HL-60/S4 (cell line): Measurements from ENCODE around the gene NAGPA.
"Not testable (repeated sequence)": the region's sequence is repeated elsewhere in the genome, so short reads cannot be mapped to it uniquely, and the experiment has no call there.

Experiments
- in situ Hi-C: fragments of 300-500 bp; cut with MboI; formaldehyde crosslinking; loops from 2 replicates; pipeline ENCODE4 v1.14.3; 2022; ENCODE audit warnings: low sequenced_read_pairs

NAGPA gene

DNA sequence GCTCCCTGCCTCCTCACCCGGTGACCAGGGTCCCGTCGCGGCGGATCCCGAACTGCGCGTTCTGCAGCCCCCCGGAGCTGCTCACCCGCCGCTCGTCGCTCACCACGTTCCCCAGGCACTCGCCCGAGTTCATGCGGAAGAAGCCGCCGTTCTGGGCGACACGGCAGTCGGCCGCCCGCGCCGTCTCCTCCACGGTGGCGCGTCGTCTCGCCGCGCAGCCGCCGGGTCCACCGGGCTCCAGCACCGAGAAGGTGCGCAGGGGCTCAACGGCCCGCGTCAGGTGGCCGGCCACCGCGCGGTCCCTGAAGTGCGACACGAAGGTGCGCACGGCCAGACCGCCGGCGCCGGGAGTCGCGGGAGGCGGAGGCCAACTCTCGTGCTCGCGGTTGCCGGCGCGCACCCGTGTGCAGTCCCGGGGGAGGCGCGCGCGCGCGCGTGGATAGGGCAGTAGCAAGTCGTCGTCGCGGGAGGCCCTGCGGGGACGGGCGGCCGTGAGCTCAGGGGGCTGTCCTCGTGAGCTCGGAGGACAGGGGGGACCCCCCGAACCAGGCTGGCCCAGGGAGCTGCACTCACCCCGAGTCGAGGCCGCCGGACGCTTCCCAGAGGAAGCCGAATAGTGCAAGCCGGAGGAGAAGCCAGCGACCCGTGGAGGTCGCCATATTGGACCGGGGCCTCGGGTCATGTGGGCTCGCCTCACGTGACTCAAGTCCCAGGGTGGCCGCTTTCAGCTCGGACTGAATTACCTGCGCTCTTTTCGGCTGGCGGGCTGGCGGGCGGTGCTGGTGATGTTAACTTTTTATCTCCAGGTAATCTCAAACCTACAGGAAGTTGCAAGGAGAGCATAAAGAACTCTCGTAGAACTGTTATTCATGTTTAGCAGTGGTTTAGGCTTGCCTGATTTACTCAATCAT lies at the start of gene NAGPA:
TSS of gene NAGPA (minus strand) at position 680 of the 911 bp plus-strand sequence. CDS start at position 659, 21 bp downstream.
- in situ Hi-C loops: no loop called here

DNA sequence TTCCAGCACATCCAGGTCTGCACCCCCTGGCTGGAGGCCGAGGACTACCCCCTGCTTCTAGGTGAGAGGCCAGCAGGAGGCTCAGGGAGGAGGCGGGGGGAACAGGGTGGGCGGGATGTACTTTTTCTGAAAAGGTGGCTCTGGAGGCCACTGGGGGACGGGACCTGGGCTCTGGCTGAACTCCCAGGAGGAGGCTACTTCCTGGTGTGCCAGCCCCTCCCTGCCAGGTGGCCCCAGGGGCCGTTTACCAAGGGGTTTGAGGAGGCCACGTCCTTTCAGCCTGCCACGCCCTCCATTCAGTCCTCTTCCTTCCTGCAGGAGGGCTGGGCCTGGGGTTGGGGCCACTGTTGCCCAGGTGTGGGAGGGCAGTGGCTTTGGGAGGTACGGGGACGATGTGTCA lies 47.3 kb upstream of the NAGPA start:
- in situ Hi-C loops: not testable (repeated sequence)

DNA sequence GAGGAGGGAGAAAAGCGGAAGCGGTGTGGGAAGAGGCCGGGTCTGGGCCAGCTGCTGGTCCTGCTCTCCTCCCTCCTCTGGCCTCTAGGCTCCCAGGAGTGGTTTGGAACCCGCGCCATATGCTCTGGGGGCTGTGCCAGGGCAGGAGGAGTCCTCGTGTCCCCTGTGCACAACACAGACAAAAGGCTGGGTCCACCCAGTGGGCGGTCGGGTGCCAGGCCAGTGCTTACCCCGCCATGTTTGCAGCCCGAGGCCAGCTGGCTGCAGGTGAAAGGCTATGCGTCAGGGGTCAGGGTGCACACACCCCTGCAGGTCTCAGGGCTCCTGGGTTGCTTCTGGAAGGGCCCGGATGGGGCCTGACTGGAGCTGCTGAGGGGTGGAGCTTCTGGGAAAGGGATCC lies 46.7 kb upstream of the NAGPA start:
- in situ Hi-C loops: not testable (repeated sequence)

- in situ Hi-C loops: no loop called here
Measured at GRCh38 chr16:5078626-5079025, 44.9 kb upstream of the NAGPA start.

DNA sequence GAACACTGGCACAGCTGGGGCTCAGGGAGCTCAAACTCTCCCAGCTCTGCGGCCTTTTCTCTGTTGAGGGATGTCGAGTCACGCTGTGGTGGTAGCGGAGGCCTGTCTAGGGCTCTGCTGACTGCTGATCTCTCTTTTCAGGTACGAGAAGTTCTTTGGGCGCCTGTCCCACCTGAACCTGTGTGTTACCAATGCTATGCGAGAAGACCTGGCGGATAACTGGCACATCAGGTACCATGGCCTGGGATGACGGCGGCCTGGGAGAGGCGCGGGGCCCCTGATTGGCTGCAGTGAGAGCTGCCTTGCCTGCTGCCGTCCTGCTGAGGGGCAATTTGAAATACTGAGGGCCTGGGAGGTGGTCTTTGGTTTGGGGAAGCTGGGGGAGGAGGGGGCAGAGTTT lies 43.6 kb upstream of the NAGPA start:
- in situ Hi-C loops: no loop called here

GRCh38 chr16:5075637-5076036 lies 41.9 kb upstream of the NAGPA start:
- in situ Hi-C loops: no loop called here

GRCh38 chr16:5073771-5074170 lies 40.0 kb upstream of the NAGPA start:
- in situ Hi-C loops: not testable (repeated sequence)

DNA sequence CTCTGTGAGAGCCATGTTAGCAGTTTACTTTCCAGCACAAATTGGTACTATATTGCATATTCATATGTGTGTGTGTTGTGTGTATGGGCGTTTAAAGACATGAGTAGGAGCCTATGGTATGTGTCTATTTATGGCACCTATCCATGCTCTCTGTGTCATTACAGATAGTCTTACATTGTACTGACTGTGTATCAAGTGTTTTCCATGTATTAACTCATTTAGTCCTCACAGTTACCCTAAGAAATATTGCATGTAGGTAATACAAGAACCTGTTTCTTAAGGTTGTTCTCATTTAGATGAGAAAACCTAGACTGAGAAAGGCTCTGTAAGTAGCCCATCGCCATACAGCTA lies 39.5 kb upstream of the NAGPA start:
- in situ Hi-C loops: no loop called here

DNA sequence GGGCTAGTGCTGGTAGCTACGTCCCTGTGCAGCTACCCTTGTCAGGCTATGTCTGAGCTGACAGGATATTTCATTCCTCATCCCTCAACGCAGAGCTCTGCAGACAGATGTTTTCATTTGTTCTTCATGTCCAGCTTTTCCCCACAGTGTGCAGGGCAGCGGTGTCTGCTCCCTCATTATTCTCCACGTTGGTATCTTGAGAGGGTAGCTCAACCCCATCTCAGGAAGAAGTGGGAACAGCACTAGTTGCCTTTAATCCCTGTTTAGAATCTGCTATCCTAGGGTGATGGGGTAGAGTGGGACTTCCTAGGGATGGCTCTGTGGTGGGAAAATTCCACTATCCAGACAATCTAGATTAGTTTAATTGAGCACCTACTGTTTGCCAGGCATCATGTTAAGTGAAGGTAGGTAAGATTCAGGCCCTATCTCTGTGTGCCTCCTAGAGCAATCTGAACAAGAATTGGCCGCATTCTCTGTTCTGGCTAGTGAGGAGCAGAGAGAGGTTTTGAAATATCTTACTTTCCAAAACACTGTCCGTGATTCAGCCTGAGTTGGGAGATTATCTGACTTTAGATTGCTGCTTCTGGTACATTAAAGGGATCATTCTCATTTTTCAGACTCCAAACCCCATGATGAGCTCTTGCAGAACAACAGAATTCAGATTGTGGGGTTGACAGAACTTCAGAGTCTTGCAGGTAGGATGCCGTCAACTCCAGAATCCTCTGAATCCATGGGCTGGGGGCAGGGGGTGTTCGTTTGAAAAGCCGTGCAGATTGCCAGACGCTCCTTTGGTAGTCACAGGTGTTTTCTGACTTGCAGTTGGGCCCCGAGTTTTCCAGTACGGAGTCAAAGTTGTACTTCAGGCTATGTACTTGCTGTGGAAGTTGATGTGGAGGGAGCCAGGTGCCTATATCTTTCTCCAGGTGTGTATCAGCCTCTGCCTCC lies 38.9 kb upstream of the NAGPA start:
- in situ Hi-C loops: no loop called here

DNA sequence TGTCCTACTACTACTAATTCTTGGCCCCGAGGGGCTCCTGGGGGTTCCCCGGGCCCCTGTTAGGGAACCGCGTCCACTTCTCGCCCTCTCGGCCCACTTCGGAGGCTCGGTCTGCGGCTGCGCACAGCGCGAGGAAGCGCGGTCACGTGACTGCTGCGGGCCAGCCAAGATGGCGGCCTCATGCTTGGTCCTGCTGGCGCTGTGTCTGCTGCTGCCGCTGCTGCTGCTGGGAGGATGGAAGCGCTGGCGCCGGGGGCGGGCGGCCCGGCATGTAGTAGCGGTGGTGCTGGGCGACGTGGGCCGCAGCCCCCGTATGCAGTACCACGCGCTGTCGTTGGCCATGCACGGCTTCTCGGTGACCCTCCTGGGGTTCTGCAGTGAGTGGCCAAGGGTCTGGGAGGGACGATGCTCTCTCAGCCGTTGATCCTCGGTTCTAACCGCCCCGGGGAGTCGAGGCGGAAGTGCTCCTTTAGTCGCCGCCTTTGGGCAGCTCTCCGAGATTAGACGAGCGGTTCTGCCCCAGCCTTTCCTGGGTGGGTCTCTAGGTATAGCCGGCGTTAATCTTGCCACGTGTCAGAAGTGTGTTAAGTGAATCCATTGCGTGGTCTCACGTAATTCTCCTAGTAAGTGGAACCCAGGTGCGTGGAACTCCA lies 38.1 kb upstream of the NAGPA start, which contains the start of gene ALG1:
TSS of gene ALG1 (plus strand) at position 163 of the 653 bp plus-strand sequence. CDS start at position 170, 7 bp downstream.
- in situ Hi-C loops: no loop called here

GRCh38 chr16:5071341-5071680 lies 37.6 kb upstream of the NAGPA start:
- in situ Hi-C loops: no loop called here

DNA sequence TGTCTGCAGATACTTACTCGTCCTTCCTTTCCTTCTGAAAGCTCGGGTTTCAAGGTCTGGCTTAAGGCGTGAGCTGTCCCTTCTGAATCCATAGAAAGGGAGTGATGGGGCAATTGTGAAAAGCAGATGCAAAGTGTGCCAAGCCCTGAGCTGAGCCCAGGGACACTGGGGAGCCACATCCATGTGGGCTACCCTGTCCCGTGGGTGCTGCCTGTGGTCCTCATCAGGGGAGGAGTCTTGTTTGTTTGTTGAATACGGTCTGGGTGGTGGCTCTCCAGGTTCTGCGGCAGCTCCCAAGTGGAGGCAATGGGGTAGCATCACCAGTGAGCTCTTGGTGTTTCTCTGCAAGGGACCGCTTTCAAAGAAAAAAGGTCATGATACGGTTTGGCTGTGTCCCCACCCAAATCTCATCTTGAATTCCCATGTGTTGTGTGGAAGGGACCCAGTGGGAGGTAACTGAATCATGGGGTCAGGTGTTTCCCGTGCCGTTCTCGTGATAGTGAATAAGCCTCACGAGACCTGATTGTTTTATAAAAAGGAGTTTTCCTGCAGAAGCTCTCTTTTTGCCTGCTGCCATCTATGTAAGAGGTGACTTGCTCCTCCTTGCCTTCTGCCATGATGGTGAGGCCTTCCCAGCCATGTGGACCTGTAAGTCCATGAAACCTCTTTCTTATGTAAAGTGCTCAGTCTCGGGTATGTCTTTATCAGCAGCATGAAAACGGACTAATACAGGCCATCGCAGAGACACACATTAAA lies 36.9 kb upstream of the NAGPA start:
- in situ Hi-C loops: no loop called here

- in situ Hi-C loops: no loop called here
Measured at GRCh38 chr16:5069854-5070253, 36.1 kb upstream of the NAGPA start.

GRCh38 chr16:5069048-5069447 lies 35.3 kb upstream of the NAGPA start:
- in situ Hi-C loops: no loop called here

- in situ Hi-C loops: no loop called here
Measured at GRCh38 chr16:5066511-5066910, 32.8 kb upstream of the NAGPA start.

DNA sequence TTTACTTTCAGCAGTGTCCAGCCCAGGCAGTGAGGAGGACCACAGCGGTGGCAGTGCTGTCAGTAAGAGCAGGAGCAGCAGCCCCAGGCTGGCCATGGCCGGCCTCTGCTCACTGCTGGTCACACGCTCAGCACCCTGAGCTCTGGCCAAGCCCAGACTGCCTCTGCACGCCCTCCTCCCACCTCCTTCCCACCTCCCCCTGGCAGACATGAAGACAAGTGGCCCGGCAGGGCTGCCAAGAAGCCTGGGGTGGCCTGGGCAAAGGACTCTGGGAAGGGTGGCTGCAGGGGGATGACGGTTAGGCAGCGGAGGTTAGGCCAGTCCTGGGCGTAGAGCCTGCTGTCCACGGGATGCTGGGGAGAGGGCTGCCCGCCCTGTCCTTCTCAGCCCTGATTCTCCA lies 32.1 kb upstream of the NAGPA start, which contains the start of gene C16orf89:
TSS of gene C16orf89 (minus strand) at position 144 of the 400 bp plus-strand sequence. CDS start at position 96, 48 bp downstream.
- in situ Hi-C loops: no loop called here

GRCh38 chr16:5065326-5065725 lies 31.6 kb upstream of the NAGPA start:
- in situ Hi-C loops: no loop called here

DNA sequence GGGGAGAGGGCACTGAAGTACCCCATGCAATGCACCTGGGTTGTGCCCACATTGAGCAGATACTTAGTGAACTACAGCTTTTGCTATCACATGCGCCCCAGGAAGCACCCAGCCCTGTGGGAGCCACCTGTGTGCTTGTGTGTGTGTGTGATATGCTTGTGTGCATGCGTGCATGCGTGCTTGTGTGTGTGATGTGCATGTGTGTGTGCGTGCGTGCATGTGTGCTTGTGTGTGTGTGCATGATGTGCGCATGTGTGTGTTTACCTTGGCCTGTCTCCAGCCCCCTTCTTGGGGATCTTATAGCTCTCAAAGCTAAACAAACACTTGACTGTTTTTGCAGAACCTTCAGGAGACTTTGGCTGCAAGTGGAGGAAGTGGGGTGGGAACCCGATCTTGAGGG lies 31.2 kb upstream of the NAGPA start:
- in situ Hi-C loops: no loop called here

DNA sequence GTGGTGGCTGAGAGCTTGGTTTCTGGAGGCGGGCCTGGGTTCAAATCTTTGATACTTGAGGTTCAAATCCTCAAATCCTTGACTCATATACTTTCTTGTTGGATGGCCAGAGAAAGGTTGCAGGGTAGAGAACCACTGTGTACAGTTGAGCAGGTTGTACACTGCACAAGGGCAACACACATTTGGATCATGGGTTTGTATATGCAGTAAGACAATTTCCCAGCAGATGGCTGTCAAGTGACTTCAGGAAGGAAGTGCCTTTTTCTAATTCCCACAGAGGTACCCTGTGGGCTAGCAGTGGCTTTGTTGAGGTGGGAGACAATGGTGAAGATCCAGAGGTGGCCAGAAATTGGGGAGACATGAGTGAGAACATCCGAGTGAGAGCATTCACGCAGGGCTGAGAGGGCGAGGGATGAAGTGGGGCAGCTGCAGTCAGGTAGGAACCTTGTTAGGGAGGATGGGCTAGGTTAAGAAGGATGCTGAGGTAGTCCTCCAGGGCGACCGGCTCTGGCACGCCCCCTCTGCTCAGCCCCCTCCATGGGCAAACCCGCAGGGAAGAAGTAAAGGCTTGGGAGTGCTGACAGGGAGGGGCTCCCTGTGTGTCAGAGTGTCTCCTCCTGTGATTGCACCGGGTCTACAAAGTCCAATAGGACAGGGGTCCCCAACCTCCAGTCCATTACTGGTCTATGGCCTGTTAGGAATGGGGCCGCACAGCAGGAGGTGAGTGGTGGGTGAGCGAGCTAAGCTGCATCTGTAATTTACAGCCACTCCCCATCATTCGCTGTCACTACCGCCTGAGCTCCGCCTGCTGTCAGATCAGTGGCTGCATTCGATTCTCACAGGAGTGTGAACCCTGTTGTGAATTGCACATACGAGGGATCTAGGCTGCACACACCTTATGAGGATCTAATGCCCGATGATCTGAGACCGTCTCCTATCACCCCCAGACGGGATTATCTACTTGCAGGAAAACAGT lies 29.3 kb upstream of the NAGPA start:
- in situ Hi-C loops: no loop called here
